ENCODE measurements around the gene SLC25A30.
"Not testable (repeated sequence)": the region's sequence is repeated elsewhere in the genome, so short reads cannot be mapped to it uniquely, and the experiment has no call there.

The SLC25A30 gene

GRCh38 chr13:45372189-45373161, 45.7 kb downstream of the SLC25A30 start:
- DNase-seq (ENCODE audit: extremely low spot score, insufficient read length, low read depth) (no peak), FAIRE-seq (no peak)

- DNase-seq (ENCODE audit: extremely low spot score, insufficient read length, low read depth): peak; percentile 49
These were observed 47.2 kb downstream of the SLC25A30 start for GRCh38 chr13:45370922-45371406.

GRCh38 chr13:45369116-45369515, 49.1 kb downstream of the SLC25A30 start:
- FAIRE-seq (no peak), DNase-seq (ENCODE audit: extremely low spot score, insufficient read length, low read depth) (no peak)

More at GRCh38 chr13:45370922-45371406, 47.2 kb downstream of the SLC25A30 start:
- FAIRE-seq: peak; percentile 72

GRCh38 chr13:45368571-45368970, 49.6 kb downstream of the SLC25A30 start:
- FAIRE-seq: no peak

GRCh38 chr13:45368005-45368404, 50.2 kb downstream of the SLC25A30 start:
- FAIRE-seq: no peak
- DNase-seq (ENCODE audit: extremely low spot score, insufficient read length, low read depth): no peak

More at GRCh38 chr13:45368571-45368970, 49.6 kb downstream of the SLC25A30 start:
- no peak for DNase-seq (ENCODE audit: extremely low spot score, insufficient read length, low read depth)

GRCh38 chr13:45367358-45367757, 50.8 kb downstream of the SLC25A30 start:
- DNase-seq (ENCODE audit: extremely low spot score, insufficient read length, low read depth) (peak; percentile 62), FAIRE-seq (peak; percentile 83)

GRCh38 chr13:45365558-45365885, 52.7 kb downstream of the SLC25A30 start:
- DNase-seq (ENCODE audit: extremely low spot score, insufficient read length, low read depth) (no peak), FAIRE-seq (no peak)

GRCh38 chr13:45364876-45365557, 53.2 kb downstream of the SLC25A30 start:
- FAIRE-seq: no peak
- DNase-seq (ENCODE audit: extremely low spot score, insufficient read length, low read depth): no peak

GRCh38 chr13:45362939-45363338, 55.2 kb downstream of the SLC25A30 start:
- DNase-seq (ENCODE audit: extremely low spot score, insufficient read length, low read depth) (no peak), FAIRE-seq (no peak)

GRCh38 chr13:45361596-45362206, 56.5 kb downstream of the SLC25A30 start:
- FAIRE-seq (no peak), DNase-seq (ENCODE audit: extremely low spot score, insufficient read length, low read depth) (no peak)

- FAIRE-seq (no peak), DNase-seq (ENCODE audit: extremely low spot score, insufficient read length, low read depth) (no peak)
These were observed 61.1 kb downstream of the SLC25A30 start for GRCh38 chr13:45356966-45357672.

- DNase-seq (ENCODE audit: extremely low spot score, insufficient read length, low read depth): no peak
- FAIRE-seq: peak; percentile 68
These were observed 64.3 kb downstream of the SLC25A30 start for GRCh38 chr13:45353895-45354294.

- DNase-seq (ENCODE audit: extremely low spot score, insufficient read length, low read depth): no peak
- FAIRE-seq: no peak
These were observed 66.1 kb downstream of the SLC25A30 start for GRCh38 chr13:45352031-45352430.

- no peak for DNase-seq (ENCODE audit: extremely low spot score, insufficient read length, low read depth)
- FAIRE-seq: no peak
These were observed 68.0 kb downstream of the SLC25A30 start for GRCh38 chr13:45350152-45350551.

GRCh38 chr13:45349438-45349837, 68.7 kb downstream of the SLC25A30 start:
- FAIRE-seq (no peak), DNase-seq (ENCODE audit: extremely low spot score, insufficient read length, low read depth) (no peak)

GRCh38 chr13:45344064-45344463, 74.1 kb downstream of the SLC25A30 start:
- FAIRE-seq; DNase-seq (ENCODE audit: extremely low spot score, insufficient read length, low read depth): not testable (repeated sequence)
